Activated effector memory CD4-positive, alpha-beta T cell treated with Interleukin-2 at 50 U/mL for 16 hours (primary cell): Measurements from ENCODE around the gene NTM.
"Not testable (repeated sequence)": the region's sequence is repeated elsewhere in the genome, so short reads cannot be mapped to it uniquely, and the experiment has no call there.

Experiments
- DNase-seq: peaks from one replicate; pipeline ENCODE4 v3.0.0-alpha.2; 2020

NTM gene

DNA sequence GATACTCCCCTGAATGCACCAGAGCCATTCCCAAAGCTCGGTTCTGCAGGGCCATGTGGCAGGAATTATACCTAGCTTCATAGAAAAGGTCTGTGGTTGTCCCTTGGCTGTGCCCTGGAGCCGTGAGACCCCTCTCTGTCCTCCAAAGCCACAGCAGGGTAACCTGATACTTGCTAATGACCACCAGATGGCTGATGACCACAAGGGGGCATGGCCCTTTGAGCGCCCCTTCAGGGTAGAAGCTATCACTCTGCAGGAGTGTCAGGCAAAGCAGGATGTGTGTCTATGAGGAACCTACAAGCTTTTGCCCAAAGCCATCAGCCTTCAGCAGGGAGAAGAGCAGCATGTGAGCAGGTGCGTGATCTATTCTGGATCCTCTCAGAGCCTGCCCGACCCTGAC lies 95.3 kb downstream of the NTM start:
- DNase-seq, result no peak

DNA sequence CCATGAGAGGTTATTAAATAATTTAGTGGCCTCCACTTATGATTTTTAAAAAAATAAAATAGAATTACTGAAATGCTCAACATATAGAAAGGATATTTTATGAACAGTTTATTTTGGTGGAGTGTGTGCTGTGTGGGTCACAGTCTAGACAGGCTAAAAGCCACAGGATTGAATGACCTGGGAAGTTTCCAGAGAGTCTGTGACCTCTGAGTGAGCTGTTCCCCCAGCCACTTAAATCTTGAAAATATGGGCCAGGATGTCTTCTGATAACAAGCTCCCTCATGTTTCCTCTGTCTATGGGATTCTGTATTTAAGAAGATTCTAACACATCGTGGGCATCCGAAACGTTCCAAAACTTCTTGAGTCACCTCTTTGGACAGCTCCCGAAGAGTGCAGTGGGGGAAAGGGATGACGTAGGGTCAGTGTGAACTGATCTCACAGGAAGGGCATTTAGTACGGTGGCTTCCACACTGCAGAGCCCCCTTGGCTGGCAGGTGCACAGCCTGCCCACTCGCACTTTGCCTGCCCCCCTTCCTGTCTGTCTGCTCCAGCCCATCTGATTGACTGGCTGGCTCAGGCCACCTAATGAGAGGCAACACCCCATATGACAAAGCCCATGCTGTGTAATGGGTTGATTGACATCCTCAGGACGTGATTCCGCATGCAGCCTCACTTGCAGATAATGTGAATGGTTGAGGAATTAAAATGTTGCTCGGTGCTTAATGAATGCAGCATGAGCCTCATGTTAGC lies 97.4 kb downstream of the NTM start:
- DNase-seq, result no peak

DNA sequence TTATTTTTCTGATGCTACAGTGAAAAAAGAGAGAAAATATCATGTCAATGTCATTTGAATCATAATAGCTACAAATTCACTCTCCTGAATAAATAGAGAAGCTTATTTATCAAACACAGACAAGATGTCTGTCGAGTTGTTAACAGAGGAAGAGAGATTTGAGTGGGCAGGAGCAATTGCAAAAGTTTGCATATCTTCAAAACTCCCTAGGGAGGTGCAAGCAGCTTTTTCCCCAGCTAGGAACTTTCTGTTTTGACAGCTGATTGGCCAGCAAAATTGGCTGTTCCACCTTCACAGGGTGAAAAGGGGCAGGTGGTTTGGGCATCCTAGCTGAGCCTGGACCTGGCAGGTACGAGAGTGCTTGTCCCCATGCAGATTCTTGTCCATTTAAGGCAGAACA lies 98.2 kb downstream of the NTM start:
- no peak for DNase-seq

DNA sequence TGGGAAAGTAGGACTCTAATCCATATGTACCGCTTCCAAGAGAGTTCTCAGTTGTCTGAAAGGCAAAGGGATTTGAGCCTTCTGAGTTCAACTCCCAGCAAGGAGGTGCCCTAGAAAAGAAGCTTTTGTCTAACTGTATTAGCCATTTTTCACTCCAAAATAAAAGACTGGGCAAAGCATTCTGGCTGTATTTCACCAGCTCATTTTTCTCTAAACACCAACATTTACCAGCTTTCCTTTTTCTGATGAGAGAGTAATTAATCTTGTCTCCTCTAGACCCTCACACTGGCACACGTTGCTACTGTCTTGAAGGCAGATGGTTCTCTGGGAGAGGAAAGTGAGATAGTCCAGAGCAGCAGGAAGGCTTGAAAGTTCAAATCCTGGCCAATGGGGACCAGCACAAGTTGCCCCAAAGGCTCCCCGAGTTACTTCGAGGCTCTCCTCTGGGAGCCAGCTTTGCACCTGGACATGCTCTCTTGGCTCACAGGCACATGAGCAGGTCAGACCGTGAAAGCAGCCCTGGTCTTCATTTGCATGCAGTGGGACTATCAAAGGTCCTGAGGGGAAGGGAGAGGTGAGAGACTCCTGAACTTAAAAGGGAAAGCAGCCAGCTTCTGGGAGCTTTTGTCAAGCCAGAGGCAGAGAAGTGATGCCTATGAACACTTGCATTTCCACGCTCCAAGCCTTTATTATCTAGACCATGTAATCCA lies 100.0 kb downstream of the NTM start:
- DNase-seq, result no peak

DNA sequence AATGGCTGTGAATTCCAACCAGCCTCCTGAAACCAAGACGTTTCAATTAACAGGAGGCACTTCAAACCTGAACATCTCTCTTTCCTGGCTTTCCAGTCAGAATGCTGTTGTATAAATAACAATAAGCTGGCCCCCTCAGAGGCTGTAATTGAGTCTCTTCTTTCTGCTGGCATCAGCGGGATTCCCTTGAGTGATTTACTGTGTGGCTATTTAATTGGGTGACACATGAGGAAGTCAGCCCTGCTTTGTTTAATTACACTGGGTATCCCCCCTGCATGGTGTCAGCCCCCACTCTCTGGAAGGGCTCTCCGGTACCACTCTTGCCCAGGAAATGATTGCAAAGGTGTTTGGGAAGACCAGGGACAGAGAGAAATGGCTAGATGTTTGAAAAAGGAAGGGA lies 101.6 kb downstream of the NTM start:
- no peak for DNase-seq

DNA sequence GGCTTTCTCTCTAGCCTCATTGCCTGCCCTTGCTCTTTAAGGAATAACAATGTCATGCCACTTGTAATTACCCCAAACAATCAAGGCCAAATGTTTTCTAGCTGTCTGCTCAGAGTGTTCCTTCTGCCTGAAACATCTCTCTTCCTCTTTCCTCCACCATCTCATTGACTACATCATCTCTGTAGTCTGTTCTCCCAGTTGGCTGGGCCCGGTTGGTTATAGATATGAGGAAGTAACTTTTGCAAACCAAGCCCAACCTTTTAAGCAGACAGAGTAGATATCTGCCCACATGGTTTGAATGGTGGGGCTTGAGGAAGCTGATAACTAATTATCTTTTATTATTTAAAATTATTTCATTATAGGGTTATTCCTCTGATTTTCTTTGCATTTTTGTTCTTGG lies 104.5 kb downstream of the NTM start:
- DNase-seq, result no peak

DNA sequence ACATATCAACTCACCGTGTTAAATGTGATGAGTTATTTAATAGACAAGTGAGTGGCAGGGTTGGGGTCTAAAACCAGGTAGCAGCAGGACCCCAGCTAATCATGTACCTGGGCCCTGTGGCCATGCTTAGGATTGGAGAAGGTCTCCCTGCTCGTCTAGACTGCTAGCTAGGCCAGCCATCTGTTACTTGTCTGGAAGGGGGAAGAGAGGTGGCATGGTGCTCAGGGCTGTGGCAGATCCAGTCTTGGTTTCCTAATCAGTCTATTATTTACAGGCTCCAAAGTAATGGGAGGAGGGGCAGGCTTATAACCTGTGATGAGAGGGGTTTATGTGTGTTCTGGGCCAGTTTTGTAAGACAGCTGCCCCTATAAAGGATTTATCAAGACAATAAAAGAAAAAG lies 105.9 kb downstream of the NTM start:
- no peak for DNase-seq

DNA sequence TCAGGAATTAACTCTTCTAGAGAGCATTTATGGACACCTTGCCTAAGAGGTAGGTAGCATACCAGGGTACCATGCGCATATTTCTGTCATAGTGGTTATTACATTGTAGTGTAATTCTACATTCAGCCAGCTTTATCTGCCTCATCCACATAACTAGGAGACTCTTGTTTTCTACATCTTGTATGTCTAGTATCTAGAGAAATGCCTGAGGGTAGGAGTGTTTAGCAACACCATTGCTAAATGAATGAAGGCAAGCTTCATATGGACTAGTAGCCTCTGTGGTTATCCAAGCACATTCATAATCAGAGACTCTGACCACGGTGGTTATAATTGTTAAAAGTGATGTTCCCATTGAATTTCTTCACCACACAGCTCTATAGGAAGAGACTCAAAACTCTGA lies 107.9 kb downstream of the NTM start:
- DNase-seq, result no peak

DNA sequence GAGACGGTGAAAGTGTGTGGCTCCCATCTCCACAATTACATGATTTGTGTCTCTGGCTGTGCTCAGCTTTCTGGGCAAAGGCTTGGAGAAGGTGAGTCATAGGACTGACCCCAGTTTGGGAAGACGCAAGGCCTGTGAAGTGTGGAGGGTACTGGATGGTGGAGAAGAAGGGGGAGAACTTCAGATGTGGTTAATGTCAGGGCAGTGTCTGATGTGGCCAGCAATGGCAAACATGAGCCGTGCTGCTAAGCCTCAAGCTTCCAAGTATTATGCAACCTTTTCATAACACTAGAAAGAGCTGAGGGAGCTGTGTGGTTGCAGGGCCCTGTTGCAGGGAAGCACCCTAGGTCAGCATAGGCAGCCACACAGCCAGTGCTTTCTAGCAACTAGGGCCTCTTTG lies 110.9 kb downstream of the NTM start:
- no peak for DNase-seq

DNA sequence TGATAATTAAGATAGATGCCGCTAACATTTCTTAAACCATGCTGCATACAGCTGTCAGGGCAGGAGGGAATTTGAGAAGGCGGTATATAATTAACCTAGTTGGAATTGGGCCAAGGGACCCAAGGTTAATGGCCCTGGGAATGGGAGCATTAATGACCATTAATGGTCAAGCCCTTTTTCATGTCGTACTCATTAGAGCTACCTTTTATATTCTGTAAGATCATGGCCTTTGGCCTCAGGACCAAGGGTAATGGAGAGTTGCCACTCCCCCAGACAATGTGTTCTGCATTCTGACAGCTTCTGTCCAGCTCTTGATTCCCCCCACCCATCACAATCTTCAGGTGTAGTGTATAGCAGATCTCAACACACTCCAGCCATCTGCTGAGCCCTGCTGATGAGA lies 111.6 kb downstream of the NTM start:
- no peak for DNase-seq

DNA sequence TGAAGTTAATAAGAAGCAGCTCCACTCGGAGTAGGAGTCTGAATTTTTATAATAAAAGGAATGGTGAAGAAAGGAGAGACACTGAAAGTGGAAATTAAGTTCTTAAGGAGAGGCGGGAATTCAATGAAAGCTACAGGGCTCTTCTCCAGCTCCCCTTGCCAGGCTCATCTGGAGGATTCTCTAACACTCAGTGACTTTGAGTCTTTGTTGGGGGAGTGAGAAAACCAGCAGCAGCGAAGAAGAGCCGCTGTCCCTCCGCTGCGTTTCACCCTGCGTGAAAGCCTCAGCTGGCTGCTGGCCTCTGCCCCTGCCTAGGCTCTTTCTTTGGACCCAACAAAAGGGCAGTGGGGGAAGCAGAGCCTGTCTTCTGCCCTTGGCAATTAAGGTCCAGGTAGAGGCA lies 113.0 kb downstream of the NTM start:
- no peak for DNase-seq

DNA sequence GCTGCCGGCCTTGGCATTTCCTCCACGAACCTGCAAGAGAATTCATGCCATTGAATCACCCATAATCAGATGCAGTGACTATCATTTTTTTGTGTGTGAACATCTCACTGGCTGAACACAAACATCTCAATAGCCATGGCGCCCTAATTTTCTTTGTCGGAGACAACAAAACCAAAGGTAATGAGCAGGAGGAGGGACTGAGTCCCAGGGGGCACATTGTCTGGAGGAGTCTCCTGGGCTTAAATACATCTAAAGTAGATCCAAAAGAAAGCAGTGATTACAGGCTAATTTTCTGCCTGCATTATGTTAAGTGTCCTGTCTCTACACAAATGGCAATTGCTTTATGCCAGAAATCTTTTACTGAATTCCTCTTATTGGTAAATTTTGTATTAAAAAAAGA lies 113.5 kb downstream of the NTM start:
- DNase-seq, result no peak

DNA sequence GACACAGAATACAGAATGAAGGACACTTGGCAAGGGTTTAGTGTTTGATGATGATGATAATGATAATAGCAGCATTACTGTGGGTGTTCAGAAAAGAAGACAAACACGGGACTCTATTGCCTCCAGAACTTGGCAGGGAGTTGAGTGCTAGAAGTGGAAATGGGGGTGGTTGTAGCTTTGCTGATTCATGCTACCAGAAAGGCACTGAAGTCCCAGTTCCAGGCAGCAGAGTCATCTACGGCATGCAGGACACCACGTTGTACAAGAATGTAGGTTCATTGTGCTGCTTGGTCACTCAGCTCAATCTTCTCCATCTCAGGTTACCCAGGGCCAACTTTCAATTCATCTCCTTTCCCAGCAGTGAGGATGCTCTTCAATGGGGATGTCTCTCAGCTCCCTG lies 115.7 kb downstream of the NTM start:
- DNase-seq, result no peak

DNA sequence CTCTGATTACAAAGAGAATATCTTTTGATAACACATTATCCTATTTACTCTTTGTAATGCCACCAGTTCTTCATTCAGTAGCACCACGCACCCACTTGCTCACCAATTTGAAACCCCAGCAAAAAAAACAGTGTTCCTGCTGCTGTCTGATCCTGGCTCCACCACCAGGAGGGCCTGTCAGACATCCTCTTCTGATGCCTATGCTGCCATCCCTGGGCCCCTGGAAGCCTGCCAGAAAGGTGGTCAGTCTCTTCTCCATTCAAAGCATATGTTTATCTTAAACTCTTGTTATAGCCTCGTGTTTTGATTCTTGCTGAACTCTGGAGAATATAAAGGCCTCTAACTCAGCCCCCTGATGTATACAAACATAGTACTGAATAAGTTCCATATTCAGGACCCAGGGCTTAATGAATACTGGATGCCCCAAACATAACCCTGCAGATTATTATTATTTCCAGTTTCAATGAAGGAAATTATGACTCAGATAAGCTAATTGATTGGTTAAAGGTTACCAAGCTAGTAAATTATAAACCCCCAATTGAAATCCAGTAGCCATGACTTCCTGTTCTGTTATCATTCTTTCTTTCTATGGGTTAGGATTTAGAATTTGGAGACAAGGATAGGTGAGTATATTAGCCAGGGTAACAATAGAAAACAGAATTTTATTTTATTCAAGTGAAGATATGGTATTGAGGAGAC lies 116.7 kb downstream of the NTM start:
- DNase-seq, result no peak

DNA sequence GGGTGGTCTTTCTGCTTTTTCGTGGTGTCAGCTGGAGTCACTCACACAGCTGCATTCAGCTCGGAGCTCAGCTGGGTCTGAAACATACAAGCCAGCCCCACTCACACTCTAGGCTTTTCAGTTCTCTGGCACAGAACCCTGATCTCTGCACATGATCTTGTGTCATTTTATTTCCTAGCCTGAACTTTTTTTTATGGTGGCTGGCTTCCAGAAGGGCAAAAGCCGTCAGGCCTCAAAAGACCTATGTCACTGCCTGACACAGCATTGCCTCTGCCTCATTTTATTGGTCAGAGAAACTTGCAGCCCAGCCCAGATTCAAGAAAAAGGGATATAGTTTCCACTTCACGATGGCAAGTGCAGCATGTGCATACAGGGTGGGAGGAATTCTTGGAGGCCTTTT lies 117.8 kb downstream of the NTM start:
- no peak for DNase-seq

DNA sequence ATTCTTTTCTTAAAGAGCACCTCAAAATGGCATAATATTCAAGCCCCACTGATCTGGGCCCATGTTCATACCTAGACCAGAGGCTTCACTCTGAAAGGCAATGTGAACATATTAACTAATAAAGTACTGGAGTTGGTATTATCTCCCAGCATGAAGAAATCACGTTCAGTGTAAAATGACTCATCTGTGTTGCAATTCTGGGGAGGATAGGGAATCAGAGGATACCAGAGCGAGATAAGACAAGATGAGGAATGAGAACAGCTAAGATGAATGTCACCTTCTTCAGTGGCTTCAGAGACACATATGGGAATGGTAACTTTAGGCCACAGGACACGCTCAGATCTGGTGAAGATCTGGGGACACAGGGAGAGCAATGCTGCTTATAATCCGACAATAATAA lies 121.1 kb downstream of the NTM start:
- no peak for DNase-seq

DNA sequence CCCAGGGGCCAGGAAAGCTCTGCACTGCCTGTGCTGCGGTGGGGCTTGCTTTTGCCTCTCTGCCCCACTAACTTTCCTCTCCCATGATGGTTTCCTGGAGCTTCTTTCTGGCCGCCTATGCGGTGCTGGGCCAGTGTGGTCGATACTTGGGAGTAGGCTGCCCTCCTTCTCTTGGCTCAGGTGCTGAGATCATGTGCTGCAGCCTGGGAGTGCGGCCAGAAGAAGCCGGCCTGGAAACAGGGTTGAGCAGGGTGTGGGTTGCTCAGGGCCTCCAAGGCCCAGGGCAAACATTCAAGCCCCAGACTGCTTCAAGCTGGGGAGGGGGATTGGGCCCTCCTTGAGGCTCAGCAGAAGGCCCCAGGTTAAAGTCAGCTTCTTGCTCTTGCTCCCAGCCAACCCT lies 125.0 kb downstream of the NTM start:
- DNase-seq, result no peak

DNA sequence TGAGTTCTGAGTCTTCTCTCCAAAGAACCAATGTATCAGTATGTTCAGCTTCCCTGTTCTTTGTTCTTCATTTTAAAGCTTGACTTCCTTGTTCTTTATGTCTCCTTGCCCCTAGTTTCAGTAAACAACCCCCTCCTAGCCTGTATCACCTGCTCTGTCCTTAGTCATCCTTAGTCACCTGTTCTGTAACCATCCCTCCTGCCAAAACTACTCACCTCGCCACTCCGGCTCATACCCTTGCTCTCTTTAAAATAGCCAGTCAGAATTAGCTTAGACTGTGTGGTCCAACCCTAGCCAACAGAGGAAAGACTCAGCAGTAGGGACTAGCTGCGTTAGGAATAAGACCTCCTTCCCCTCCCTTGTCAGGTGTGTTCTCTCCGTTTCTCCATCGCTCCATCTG lies 127.3 kb downstream of the NTM start:
- DNase-seq, result not testable (repeated sequence)

DNA sequence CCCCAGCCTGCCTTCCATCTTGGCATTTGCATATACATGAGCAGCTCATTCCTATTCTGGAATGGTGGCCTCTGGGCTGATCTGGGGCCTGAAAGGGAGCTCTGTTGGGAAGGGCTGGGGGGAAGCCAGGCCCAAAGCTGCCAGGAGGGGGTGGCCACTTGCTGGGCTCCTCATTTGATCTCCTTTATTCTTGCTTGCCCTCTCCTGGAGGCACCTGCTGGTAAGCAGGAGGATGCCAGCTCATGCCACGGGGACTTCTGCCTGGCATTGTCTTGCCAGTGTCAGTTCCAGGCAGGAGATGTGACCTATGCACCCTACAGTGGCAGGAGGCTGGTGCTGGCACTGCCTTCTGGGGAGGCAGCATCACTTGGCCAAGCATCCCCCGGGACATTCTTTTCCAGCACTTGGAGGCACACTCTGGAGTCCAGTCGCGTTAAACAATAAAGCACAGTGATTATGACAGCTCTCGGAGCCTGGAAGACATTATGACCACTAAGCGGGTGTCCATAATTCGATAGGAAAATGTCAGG lies 128.3 kb downstream of the NTM start:
- no peak for DNase-seq

DNA sequence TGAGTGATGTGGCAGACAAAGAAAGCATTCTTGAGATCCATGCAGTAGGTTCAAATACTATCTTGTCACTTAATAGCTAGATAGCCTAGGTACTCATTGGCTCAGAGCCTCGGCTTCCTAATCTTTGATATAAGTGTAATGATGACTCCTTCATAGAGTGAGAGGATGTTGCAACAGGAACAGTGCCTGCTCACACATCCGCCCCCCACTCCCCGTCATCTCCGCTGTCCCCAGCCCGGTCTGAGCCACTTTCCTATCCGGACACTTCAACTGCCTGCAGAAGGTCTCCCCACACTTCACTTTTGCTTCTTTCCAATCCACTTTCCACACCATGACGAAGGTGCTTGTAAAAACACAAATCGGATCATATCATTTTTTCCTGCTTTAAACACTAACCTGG lies 128.8 kb downstream of the NTM start:
- no peak for DNase-seq

DNA sequence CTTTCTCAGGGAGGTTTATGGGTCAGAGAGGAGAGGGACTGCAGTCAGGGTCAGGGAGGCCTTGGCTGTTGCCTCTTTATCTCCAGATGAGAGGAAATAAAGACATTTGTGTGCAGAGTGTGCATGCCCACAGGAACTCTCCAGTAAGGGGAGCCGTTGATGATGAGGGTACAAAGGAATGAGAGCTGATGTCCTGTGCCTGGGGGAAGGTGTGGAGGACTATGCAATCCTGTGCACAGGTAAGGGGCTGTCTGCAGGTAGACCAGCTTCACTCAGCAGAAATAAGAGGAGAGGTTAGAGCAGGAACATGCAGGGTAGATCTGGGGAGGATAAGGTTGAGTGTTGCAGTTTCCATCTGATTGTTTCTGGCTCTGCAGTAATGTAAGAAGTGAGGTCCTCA lies 132.6 kb downstream of the NTM start:
- DNase-seq, result no peak

DNA sequence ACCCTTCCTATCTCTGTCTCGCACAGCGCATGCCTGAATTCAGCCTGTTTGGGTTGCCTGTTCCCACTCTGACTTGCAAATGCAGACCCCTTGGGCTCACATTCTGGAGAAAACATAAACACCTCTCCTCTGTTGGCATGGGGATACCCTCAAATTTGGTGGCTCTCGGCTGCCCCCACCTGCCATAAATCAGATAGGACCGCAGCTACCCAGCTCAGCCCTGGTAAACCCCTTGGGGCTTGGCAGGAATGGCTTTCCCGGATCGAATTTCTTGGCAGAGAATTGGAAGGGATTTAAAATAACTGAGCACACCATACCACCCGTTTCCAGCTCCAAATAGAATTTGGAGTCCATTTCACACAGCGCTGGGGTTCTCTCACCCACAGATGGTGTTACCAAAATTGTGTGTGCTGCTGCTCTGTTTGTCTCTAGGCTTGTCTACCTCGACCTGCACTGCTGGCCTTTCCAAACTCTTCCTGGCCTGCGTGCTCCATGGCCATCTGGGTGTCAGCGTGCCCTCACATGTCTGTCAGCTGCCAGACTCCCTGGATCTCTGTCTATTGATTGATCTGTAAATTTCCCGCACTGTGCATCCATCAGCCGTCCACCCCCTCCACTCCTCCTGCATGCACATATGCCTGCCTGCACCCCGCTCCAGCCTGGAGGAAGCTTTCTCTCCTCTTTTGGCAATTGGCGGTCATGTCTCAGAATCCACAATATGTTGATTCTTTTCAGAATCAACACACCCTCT lies 134.0 kb downstream of the NTM start:
- DNase-seq, result no peak

DNA sequence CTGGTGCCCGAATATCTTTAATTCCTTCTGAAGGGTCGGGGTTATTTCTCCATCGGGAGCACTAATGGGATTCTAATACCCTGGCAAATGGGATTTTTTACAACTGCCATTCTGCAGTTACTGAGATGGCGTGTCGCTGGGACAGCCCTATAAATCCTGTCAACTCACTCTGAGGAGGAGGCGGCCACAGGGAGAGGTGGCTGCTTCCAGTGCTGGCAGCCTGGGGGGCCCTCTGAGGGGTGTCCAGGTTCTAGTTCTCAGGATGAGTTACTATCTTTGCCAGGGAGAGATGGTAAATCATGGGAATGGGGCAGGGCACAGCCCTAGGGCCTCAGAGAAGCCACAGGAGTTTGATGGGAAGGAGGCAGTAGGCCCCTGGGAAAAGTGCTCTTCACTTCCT lies 135.9 kb downstream of the NTM start:
- no peak for DNase-seq
